NCI-H2029 treated with DMSO at 0.1 percent for 48 hours (cell line): Measurements from ENCODE around the gene FBXW12.
A peak's percentile ranks its signal among the peaks of the same experiment; 100 is the strongest.
"Not testable (repeated sequence)": the region's sequence is repeated elsewhere in the genome, so short reads cannot be mapped to it uniquely, and the experiment has no call there.

Experiments used
- DNase-seq: peaks from one replicate; lab custom pipeline; 2025; lab: John Stamatoyannopoulos, UW

The FBXW12 gene

DNA sequence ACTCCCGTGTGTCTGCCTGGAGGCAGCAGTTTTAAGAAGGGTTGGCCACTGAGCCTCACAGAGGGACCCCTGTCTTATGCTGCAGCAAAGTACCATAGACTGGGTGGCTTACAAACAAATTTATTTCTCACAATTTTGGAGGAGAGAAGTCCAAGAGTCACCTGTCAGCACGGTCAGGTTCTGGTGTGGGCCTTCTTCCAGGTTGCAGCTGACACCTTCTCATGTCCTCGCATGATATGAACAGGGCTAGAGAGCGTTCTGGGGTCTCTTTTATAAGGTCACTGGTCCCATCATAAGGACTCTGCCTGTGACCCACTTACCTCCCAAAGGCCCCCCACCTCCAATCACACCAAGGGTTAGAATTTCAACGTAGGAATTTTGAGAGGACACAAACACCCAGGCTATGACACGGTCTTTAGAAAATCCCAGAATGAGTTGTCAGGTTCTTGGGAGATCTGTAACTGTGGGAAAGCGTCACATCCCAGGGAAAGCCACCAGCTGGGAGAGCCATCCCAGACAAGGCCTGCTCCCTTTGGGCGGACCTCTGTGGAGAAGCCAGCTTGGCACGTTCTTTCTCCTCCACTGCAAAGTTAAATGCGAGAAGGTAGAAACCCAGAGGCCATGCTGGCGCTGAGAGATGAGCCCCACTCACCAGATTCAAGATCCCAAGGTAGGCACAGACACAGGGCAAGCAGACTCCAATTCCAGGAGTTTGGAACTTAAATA lies at the start of gene FBXW12:
Gene FBXW12 (plus strand): TSS at position 569 of the 726 bp plus-strand sequence. CDS start 549 bp downstream, outside the sequence.
- DNase-seq, result no peak

DNA sequence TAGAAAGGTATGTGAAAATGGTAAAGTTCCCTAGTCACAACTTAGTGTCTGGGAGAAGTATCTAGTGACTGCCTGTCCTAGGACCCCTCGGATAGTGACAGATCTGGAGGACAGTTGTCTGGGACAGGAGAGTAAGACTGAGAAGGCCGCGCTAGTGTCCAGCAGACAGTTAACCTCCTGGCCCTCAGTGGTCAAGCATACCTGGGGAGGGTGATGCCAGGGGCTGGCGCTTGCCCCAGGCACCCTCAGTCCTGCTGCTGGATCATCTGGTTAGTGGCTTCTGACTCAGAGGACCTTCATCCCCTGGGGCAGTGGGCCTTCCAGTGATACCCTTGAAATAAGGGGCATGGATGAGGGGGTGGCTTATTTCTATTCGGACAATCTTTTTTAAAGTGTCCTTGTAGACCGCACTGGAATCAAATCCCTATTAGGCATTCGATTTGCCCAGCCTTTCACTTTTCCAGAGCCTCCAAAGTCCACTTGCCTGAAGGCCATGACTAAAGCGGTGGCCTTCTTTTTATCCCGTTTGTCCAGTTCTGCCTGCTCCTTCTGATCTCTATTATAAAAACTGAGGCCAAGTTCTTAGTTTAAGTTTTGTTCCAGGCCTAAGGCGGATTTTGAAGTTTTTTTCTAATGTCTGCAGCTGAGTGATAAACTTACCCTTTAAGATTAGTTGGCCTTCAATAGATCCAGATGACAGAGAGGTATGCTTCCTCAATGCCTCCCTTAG lies 40.1 kb upstream of the FBXW12 start:
- DNase-seq, result not testable (repeated sequence)

- DNase-seq, result not testable (repeated sequence)
Measured at GRCh38 chr3:48333346-48334245, 38.4 kb upstream of the FBXW12 start, which contains the start of gene SPINK8. Gene SPINK8 (minus strand): TSS chr3:48333661. CDS start chr3:48328341, 5,320 bp downstream.

GRCh38 chr3:48334605-48335004 lies 37.4 kb upstream of the FBXW12 start:
- DNase-seq, result no peak

DNA sequence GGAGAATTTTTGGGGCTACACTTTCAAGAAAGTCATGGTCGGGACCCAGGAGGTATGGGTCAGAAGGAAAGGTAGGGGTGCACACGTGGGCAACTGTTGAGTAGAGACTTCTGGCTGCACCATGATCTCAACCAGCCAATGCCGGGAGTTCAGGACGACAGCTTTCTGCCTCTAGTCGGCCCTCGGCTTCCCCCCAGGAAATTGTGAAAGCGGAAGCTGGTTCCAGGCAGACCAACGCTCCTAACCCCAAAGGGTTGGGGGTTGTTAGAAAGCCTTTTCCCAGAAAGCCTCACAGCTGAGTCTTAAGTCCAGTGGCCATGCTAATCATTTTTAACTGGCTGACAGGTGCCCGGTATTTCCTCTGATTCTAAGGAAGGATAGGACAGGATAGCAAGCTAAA lies 36.7 kb upstream of the FBXW12 start:
- not testable (repeated sequence) for DNase-seq

- DNase-seq, result not testable (repeated sequence)
Measured at GRCh38 chr3:48337536-48337935, 34.5 kb upstream of the FBXW12 start.

DNA sequence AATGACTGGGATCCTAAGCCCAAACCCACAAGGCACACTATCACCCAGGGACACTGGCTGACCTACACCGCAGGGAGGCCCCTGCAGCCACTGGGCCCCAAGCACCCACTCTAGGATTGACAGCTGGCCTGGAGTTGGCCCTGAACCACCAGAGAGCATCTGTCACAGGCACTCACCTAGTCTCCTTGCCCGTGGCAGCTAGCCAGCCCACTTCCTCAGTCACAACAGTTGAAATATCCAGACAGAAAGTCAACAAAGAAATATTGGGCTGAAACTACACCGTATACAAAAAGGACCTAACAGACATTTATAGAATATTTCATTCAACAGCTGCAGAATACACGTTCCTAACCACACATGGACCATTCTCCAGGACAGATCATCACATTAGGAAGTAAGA lies 33.4 kb upstream of the FBXW12 start:
- no peak for DNase-seq

GRCh38 chr3:48343432-48343831 lies 28.6 kb upstream of the FBXW12 start:
- DNase-seq, result no peak

DNA sequence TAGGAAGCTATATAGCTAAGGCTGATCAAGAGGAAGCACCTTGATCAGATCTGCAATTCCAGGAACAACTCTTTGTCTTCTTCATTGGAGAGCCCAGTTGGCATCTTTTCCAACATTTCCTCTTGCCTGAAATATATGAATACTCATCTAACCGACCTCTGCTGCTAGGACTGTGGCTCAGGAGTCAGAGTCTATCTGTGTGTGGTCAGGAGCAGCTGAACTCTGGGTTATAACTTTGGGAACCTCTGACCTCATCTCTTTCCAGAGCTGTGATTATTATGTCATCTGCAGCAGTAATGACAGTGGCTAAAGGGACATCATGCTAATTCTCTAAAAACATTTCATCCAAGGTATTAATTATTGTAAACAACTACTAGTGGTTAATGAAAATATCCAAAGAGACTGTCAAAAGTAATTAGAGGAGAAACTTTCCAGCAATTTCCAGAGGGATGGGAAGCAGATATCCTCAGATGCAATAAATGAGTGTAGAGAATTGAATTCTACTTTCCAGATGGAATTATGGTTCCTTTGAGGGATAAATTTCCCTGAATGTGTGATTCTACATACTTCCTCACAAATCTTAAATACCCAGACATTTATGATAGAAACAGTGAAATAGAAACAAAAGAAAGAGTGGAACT lies 27.0 kb upstream of the FBXW12 start:
- DNase-seq, result no peak

GRCh38 chr3:48345946-48346572 lies 26.0 kb upstream of the FBXW12 start:
- DNase-seq, result no peak

GRCh38 chr3:48347500-48347899 lies 24.5 kb upstream of the FBXW12 start:
- no peak for DNase-seq

DNA sequence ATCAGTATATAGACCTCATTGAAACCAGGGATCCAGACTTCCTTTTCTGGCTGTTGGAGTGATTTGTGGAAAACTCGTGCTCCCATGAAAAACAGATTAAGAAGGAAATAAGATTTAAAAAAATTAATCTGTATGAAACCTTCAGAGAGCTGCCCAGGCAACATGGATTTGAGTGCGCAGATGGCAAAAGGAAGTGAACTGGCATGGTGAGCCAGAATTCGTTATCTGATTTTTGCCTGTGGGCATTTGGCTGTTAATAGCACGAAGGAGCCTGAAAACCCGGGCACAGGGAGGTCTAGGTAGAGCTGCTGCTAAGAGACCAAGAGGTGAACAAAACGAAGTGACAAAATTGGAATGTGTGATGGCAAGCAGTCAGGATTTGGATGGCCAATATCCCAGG lies 19.5 kb upstream of the FBXW12 start:
- no peak for DNase-seq

DNA sequence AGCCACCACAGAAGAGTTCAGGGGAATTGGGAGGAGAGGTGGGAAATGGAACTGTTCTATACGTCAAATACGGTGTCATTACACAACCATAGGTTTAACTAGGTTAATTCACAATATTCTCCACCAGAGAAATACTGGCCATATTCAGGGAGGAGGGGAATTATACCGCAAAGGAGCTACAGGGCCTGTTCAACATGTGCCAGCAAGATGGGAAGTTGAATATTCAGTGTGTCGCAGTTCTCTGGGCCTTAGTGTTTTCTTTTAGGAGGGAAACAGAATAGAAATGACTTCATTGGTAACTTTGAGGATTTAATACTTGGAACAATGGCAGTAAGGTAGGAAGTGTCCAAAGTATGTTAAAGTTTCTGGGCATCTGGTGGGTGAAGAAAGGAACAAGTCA lies 18.0 kb upstream of the FBXW12 start:
- DNase-seq, result no peak

DNA sequence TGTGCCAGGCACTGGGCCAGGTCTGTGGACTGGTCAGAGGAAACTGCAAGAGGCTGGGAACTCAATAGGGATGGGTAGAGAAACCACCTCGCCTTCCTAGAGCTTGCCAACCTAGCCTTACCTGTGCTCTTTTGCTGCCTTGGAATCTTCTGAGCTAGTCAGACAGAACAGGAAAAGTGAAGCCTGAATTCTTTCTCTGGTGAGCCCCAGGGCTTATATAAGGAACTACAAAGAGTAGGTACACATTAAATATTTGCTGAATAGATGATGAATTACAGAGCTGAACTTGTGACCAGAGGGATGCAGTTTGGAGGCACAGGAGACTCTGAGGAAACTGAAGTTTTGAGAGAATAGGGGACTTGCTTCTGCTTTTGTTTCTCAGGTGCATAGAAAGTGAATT lies 15.6 kb upstream of the FBXW12 start:
- no peak for DNase-seq

DNA sequence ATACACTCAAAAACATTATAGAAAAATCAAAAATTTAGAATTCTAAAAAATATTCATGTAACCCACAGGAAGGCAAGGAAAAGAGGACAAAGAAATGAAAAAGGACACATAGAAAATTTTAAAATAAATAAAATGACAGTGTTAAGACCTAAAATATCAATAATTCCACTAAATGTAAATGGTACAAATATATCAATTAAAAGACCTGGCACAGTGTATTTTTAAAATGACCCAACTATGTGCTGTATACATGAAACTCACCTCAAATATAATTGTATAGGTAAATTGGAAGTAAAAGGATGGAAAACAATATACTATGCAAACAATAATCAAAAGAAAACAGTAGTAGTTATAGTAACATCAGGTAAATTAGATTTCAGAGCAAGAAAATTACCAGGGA lies 10.1 kb upstream of the FBXW12 start:
- DNase-seq, result no peak

GRCh38 chr3:48364840-48365239 lies 7.2 kb upstream of the FBXW12 start:
- DNase-seq, result no peak

- peak; percentile 24 for DNase-seq
Measured at GRCh38 chr3:48367201-48367600, 4.8 kb upstream of the FBXW12 start.

- no peak for DNase-seq
Measured at GRCh38 chr3:48369693-48370332, 2.2 kb upstream of the FBXW12 start.

- no peak for DNase-seq
Measured at GRCh38 chr3:48370333-48370713, 1.7 kb upstream of the FBXW12 start.

DNA sequence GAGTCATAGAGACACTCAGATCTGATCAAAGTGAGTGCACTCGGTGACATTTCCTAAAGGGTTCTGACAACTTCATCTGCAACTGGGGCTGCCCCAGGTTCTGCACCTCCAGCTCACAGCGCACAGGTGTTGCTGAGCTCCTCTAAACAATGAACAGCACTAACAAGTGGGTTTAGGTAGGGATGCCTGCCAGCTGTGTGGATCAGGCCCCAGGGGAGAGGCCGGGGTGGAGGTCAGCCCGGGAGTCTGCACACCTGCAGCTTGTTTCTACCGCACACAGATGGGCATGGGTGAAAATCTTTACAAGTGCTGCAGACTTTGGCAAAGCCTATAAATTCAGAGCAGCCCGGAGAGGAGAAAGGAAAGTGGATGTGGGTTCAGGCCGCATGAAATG lies 355 bp downstream of the FBXW12 start:
- DNase-seq, result no peak

GRCh38 chr3:48372862-48373435 lies 930 bp downstream of the FBXW12 start:
- no peak for DNase-seq
